BE2C (cell line): ENCODE data around the gene RASGRP1.

ENCODE experiments used
- DNase-seq: peaks from one replicate; pipeline ENCODE4 v3.0.0-alpha.2; 2020
- H3K27me3 ChIP-seq: fragments of 250-450 bp; sonication (Bioruptor Pico); 2 replicates; pipeline ENCODE4 v1.5.1; 2020; ENCODE audit warnings: mild to moderate bottlenecking
- H3K36me3 ChIP-seq: fragments of 250-450 bp; sonication (Bioruptor Pico); 2 replicates; pipeline ENCODE4 v1.5.1; 2020; ENCODE audit warnings: mild to moderate bottlenecking
- H3K4me1 ChIP-seq: fragments of 250-450 bp; sonication (Bioruptor Pico); 2 replicates; pipeline ENCODE4 v1.5.1; 2020
- H3K4me3 ChIP-seq: 2 replicates; pipeline ENCODE4 v1.5.1; 2011; ENCODE audit warnings: low read depth, low read length
- H3K9me3 ChIP-seq: fragments of 250-450 bp; sonication (Bioruptor Pico); 2 replicates; pipeline ENCODE4 v1.5.1; 2020
- CTCF ChIP-seq: IDR thresholded peaks from 2 replicates; pipeline ENCODE4 v1.5.1; 2012; ENCODE audit warnings: mild to moderate bottlenecking, low read depth, low read length

The RASGRP1 gene

GRCh38 chr15:38464675-38465074 lies 99.9 kb downstream of the RASGRP1 start:
- Histone ChIP-seq H3K27me3 (no peaks in the 10 kb centered on the region), H3K4me1 (no peaks in the 10 kb centered on the region), H3K9me3 (no peaks in the 10 kb centered on the region), H3K36me3 (no peaks in the 10 kb centered on the region), H3K4me3 (no peak overlapping the region)
- no peak for DNase-seq
- TF ChIP-seq CTCF, result no peak

- TF ChIP-seq CTCF, result no peak
- no peaks in the 10 kb centered on the region for H3K4me1 ChIP-seq
These were observed 100.7 kb downstream of the RASGRP1 start for GRCh38 chr15:38463893-38464292.

GRCh38 chr15:38461066-38461833 lies 103.4 kb downstream of the RASGRP1 start:
- H3K9me3 ChIP-seq, result no peaks in the 10 kb centered on the region
- no peaks in the 10 kb centered on the region for H3K27me3 ChIP-seq
- no peak for DNase-seq
- H3K4me1 ChIP-seq, result no peaks in the 10 kb centered on the region
- H3K4me3 ChIP-seq, result no peak overlapping the region
- H3K36me3 ChIP-seq, result no peaks in the 10 kb centered on the region
- no peak for TF ChIP-seq CTCF

More at GRCh38 chr15:38463893-38464292, 100.7 kb downstream of the RASGRP1 start:
- DNase-seq, result no peak
- Histone ChIP-seq H3K27me3 (no peaks in the 10 kb centered on the region), H3K4me3 (no peak overlapping the region), H3K9me3 (no peaks in the 10 kb centered on the region), H3K36me3 (no peaks in the 10 kb centered on the region)

GRCh38 chr15:38460543-38460942 lies 104.1 kb downstream of the RASGRP1 start:
- DNase-seq, result no peak
- no peaks in the 10 kb centered on the region for H3K9me3 ChIP-seq
- H3K36me3 ChIP-seq, result no peaks in the 10 kb centered on the region
- no peak for TF ChIP-seq CTCF
- H3K27me3 ChIP-seq, result no peaks in the 10 kb centered on the region
- no peaks in the 10 kb centered on the region for H3K4me1 ChIP-seq
- H3K4me3 ChIP-seq, result no peak overlapping the region

- Histone ChIP-seq H3K9me3 (no peaks in the 10 kb centered on the region), H3K36me3 (no peaks in the 10 kb centered on the region), H3K27me3 (no peaks in the 10 kb centered on the region), H3K4me1 (peaks cover 6% of the 10 kb centered on the region), H3K4me3 (no peak overlapping the region)
- no peak for TF ChIP-seq CTCF
- DNase-seq, result no peak
These were observed 105.1 kb downstream of the RASGRP1 start for GRCh38 chr15:38459480-38459879.

- peaks cover 6% of the 10 kb centered on the region for H3K4me1 ChIP-seq
These were observed 106.0 kb downstream of the RASGRP1 start for GRCh38 chr15:38458646-38459045.

More at GRCh38 chr15:38458646-38459045, 106.0 kb downstream of the RASGRP1 start:
- no peak for TF ChIP-seq CTCF
- Histone ChIP-seq H3K4me3 (no peak overlapping the region), H3K27me3 (no peaks in the 10 kb centered on the region), H3K9me3 (no peaks in the 10 kb centered on the region), H3K36me3 (no peaks in the 10 kb centered on the region)
- DNase-seq, result no peak
